ENCODE measurements around the gene CEP55.

The CEP55 gene

GRCh38 chr10:93495654-93496321, 624 bp upstream of the CEP55 start:
- H3K36me3 ChIP-seq (ENCODE audit: insufficient read depth, low read length), result peaks cover 11% of the 10 kb centered on the region; the same call in 1 of the 2 replicates
- H3K27me3 ChIP-seq (ENCODE audit: insufficient read depth, low read length), result no peaks in the 10 kb centered on the region
- H3K4me3 ChIP-seq (ENCODE audit: low read depth, low read length, poor library complexity, severe bottlenecking), result peak overlapping the region; percentile 93
- peaks cover 9% of the 10 kb centered on the region; the same call in 1 of the 2 replicates for H3K79me2 ChIP-seq (ENCODE audit: insufficient read depth, low read length)
- H3K27ac ChIP-seq (ENCODE audit: low read depth, low read length, poor library complexity, severe bottlenecking), result no peak overlapping the region
- no peaks in the 10 kb centered on the region for H4K20me1 ChIP-seq (ENCODE audit: insufficient read depth, low read length)
- peaks cover 17% of the 10 kb centered on the region for H3K4me1 ChIP-seq (ENCODE audit: insufficient read depth, low read length, severe bottlenecking)
- peak overlapping the region; percentile 63 for H2AFZ ChIP-seq (ENCODE audit: low read length)
- no peaks in the 10 kb centered on the region for H3K9me3 ChIP-seq (ENCODE audit: low read length)
- H3K9me2 ChIP-seq (ENCODE audit: low read depth, low read length), result no peaks in the 10 kb centered on the region
- H3K9ac ChIP-seq (ENCODE audit: low read length), result peak overlapping the region; percentile 62
- peak overlapping the region; percentile 75 for H3K4me2 ChIP-seq (ENCODE audit: low read length)
- no peaks in the 10 kb centered on the region for H3F3A ChIP-seq (ENCODE audit: insufficient read depth, low read length)
- no peak for TF ChIP-seq EZH2 (IDR thresholded peaks at IDR 0.05; ENCODE audit: borderline replicate concordance, low read length)
- no peak for TF ChIP-seq CTCF (IDR thresholded peaks at IDR 0.05; ENCODE audit: low read length)

GRCh38 chr10:93498166-93498565, 1.8 kb downstream of the CEP55 start:
- peaks cover 25% of the 10 kb centered on the region for H3K4me1 ChIP-seq (ENCODE audit: insufficient read depth, low read length, severe bottlenecking)
- no peak overlapping the region for H2AFZ ChIP-seq (ENCODE audit: low read length)
- no peaks in the 10 kb centered on the region for H3K9me3 ChIP-seq (ENCODE audit: low read length)
- peaks cover 19% of the 10 kb centered on the region; the same call in 1 of the 2 replicates for H3K36me3 ChIP-seq (ENCODE audit: insufficient read depth, low read length)
- no peak for TF ChIP-seq CTCF (IDR thresholded peaks at IDR 0.05; ENCODE audit: low read length)
- no peak for TF ChIP-seq EZH2 (IDR thresholded peaks at IDR 0.05; ENCODE audit: borderline replicate concordance, low read length)
- H3K4me3 ChIP-seq (ENCODE audit: low read depth, low read length, poor library complexity, severe bottlenecking), result peak overlapping the region; percentile 93
- peaks cover 9% of the 10 kb centered on the region; the same call in 1 of the 2 replicates for H3K79me2 ChIP-seq (ENCODE audit: insufficient read depth, low read length)
- H3K4me2 ChIP-seq (ENCODE audit: low read length), result peak overlapping the region; percentile 81
- no peaks in the 10 kb centered on the region for H3K27me3 ChIP-seq (ENCODE audit: insufficient read depth, low read length)
- peak overlapping the region; percentile 65; the same call in 1 of the 2 replicates for H3K9ac ChIP-seq (ENCODE audit: low read length)
- no peaks in the 10 kb centered on the region for H4K20me1 ChIP-seq (ENCODE audit: insufficient read depth, low read length)
- H3F3A ChIP-seq (ENCODE audit: insufficient read depth, low read length), result no peaks in the 10 kb centered on the region
- H3K27ac ChIP-seq (ENCODE audit: low read depth, low read length, poor library complexity, severe bottlenecking), result peak overlapping the region; percentile 35
- H3K9me2 ChIP-seq (ENCODE audit: low read depth, low read length), result no peaks in the 10 kb centered on the region

GRCh38 chr10:93501650-93502049, 5.2 kb downstream of the CEP55 start:
- no peak overlapping the region for H3K4me2 ChIP-seq (ENCODE audit: low read length)
- no peak overlapping the region for H3K9ac ChIP-seq (ENCODE audit: low read length)
- peaks cover 9% of the 10 kb centered on the region; the same call in 1 of the 2 replicates for H3K79me2 ChIP-seq (ENCODE audit: insufficient read depth, low read length)
- H4K20me1 ChIP-seq (ENCODE audit: insufficient read depth, low read length), result no peaks in the 10 kb centered on the region
- H3F3A ChIP-seq (ENCODE audit: insufficient read depth, low read length), result no peaks in the 10 kb centered on the region
- TF ChIP-seq CTCF (IDR thresholded peaks at IDR 0.05; ENCODE audit: low read length) (no peak), EZH2 (IDR thresholded peaks at IDR 0.05; ENCODE audit: borderline replicate concordance, low read length) (no peak)
- peaks cover 20% of the 10 kb centered on the region for H3K4me1 ChIP-seq (ENCODE audit: insufficient read depth, low read length, severe bottlenecking)
- no peaks in the 10 kb centered on the region for H3K9me3 ChIP-seq (ENCODE audit: low read length)
- H2AFZ ChIP-seq (ENCODE audit: low read length), result no peak overlapping the region
- no peak overlapping the region for H3K27ac ChIP-seq (ENCODE audit: low read depth, low read length, poor library complexity, severe bottlenecking)
- no peak overlapping the region for H3K4me3 ChIP-seq (ENCODE audit: low read depth, low read length, poor library complexity, severe bottlenecking)
- no peaks in the 10 kb centered on the region for H3K27me3 ChIP-seq (ENCODE audit: insufficient read depth, low read length)
- H3K36me3 ChIP-seq (ENCODE audit: insufficient read depth, low read length), result peaks cover 35% of the 10 kb centered on the region
- H3K9me2 ChIP-seq (ENCODE audit: low read depth, low read length), result no peaks in the 10 kb centered on the region

All from OCI-LY1 (cell line).